ENCODE measurements around the gene CNTNAP3.
"Not testable (repeated sequence)": the region's sequence is repeated elsewhere in the genome, so short reads cannot be mapped to it uniquely, and the experiment has no call there.

CNTNAP3 gene

DNA sequence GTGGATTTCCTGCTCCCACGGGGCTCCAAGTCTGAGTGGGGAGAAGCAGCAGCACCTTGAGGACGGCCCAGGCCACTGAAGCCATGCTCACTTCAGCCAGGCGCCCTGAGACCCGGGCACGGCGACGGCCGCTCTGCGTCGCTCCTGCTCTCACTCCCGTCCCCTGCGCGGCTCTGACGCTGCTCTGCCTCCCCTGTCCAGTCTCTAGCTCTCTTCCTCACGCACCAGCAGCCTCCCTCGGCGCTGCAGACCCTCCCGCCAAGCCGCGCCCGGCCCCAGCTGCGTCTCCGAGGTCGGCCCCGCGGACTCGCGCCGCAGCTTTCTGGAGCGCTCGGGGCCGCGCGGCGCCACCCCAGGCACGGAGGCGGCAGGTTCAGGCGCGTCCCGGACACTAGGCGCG, at the start of gene CNTNAP3:
TSS of gene CNTNAP3 (minus strand) at position 188 of the 400 bp plus-strand sequence. CDS start at position 85, 103 bp downstream.
- DNase-seq = not testable (repeated sequence)

DNA sequence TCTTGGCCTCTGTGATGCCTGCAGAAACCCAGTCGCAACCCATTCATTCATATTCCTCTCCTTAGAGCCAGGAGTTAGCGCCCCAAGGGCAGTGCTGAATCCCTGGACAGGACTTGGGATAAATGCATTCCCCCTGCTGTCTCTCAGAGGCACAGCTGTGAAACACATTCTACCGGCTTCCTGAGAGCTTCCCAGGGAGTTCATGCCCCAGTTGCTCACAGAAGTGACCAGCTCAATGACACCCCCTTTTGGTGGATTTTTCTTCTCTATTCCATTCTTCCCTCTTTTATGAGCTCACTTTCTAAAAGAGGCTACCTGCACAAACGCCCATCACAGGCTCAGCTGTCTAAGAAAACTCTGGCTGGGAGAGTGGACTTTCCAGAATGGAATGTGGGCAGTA, 8.0 kb downstream of the CNTNAP3 start:
- not testable (repeated sequence) for DNase-seq

DNA sequence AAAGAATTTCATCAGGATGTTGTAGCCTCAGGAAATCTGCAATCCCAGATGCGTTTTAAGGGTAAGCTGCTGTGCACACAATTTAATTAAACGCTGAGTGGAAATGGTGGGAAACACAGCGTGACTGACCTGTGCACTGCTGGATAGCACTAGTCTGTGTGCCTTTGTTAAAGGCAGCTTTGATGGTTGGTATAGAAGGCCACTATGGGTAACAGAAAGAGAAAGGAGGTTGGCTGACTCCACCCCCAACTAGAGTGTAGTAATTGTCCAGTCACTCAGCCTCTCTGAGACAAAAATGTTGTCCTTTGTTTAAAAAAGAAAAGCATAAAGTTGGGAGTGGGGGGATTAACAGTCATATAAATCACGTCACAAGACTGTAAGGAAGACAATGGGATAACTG, 45.5 kb downstream of the CNTNAP3 start:
- not testable (repeated sequence) for DNase-seq

DNA sequence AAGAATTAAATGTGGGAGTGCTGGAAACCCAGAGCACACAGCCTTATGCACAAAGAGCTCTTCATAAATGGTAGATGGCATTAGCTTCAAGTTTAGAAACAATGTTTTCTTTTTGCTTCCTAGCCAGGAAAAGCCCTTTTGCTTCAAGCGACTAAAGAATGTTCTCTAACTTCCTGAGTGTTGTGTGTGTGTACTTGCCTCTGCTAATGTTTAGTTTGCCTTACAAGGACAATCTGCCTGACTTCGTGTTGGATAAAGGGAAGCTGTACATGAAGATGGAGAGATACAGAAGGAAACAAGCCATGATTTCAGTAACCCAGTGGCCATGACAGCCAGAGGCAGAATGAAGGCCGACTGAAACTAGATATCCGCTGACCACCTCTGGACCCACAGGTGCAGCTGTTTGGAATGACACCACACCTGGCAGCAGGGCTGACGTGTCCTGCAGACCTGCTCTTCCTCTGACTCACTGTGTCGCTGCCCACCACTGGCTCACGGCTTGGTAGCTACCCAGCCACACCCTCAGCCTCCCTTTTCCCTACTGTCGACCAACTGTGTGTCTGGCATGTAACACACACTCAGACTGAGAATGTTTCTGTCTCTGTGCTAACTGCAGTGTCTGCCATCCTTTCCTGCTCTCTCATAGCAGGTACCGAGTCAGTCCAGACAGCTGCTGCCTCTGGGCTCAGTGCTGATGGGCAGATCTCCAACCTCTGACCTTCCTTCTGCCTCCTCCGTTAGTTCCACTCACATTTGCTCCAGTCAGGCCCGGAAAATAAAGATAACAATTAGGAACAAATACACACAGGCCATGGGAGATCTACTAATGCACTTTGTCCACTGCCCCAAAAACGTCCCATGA, 55.6 kb downstream of the CNTNAP3 start:
- not testable (repeated sequence) for DNase-seq

DNA sequence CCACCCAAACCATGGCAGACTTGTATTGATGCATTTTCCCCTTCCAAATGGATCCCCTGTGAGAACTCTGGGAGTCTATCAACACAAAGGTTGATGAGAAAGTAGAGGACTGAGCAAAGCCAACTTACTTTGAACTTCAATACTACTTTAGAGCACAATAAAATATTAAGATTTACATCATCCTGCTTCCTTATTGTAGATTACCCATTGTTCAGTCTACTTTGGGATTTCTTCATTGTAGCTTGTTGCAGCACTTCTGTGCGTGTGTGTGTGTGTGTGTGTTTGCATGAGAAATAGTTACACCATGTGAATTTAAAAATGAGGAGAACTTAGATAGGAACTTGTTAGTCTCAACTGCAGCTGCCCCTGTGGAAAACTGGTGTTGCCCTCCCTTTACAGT, 72.0 kb downstream of the CNTNAP3 start:
- not testable (repeated sequence) for DNase-seq

DNA sequence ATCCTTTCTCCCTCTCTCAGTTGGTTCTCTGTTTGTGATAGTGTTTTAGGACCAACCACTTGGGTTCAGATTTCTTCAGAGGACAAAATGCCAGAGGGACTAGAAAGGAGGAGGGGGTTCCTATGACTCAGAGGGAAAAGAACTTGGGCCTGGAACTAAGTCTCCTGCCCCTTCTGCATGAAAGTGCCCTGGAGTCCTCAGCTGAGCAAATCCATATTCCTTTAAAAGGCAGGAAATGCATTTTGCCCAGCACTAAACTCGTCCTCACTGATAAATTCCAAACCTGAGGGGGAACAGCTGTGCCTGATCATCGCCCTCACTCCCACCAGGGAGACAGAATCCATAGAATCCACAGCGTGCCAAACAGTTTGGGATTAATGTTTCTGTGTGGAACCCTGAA, 78.2 kb downstream of the CNTNAP3 start:
- DNase-seq = not testable (repeated sequence)

DNA sequence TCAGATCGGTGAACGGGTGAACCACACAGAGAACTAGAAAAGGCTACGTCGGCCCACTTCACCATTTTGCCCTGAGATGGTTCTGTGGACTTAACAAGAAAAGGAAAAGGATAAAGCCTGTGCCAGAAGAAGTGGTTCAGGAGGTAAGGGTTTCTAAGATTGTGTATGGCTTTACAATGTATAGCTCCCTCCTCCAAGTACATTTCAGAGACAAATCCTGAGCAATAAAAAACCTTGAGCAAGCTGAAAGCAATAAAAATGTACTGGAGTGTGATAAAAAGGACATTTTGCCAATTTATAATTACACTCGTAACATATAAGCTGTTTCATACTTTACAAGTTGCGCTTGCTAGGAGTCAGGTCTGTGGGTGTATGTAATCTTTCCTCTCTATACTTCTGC, 81.3 kb downstream of the CNTNAP3 start:
- DNase-seq = not testable (repeated sequence)

DNA sequence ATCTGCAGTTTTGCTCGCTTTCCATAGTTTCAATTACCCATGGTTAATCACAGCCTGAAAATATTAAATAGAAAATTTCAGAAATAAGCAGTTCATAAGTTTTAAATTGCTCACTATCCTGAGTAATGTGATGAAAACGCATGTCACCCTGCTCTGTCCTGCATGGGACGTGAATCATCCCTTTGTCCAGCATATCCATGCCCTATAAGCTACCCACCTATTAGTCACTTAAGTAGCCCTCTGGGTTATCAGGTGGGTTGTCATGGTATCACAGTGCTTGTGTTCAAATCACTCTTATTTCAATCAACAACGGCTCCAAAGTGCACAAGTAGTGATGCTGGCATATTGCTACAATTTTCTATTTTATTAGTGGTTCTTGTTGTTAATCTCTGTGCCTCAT, 82.1 kb downstream of the CNTNAP3 start:
- not testable (repeated sequence) for DNase-seq

DNA sequence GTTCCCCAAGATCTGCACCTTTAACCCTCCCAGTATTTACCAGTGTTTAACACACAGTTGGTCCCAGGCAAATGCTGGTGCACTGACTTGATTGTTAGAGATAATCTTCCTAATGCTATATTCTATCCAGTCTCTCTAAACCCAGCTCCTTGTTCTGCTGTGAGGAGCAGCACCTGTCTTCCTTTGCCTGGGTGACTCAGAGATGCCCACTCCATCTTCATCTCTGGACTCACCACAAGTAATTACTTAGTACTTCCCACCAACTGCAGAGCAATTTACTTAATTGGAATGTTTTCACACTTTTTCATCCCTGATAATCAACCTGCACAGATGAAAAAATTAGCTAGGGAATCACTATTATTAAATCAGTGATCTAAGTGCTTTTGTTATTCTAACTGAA, 87.6 kb downstream of the CNTNAP3 start:
- DNase-seq = not testable (repeated sequence)

DNA sequence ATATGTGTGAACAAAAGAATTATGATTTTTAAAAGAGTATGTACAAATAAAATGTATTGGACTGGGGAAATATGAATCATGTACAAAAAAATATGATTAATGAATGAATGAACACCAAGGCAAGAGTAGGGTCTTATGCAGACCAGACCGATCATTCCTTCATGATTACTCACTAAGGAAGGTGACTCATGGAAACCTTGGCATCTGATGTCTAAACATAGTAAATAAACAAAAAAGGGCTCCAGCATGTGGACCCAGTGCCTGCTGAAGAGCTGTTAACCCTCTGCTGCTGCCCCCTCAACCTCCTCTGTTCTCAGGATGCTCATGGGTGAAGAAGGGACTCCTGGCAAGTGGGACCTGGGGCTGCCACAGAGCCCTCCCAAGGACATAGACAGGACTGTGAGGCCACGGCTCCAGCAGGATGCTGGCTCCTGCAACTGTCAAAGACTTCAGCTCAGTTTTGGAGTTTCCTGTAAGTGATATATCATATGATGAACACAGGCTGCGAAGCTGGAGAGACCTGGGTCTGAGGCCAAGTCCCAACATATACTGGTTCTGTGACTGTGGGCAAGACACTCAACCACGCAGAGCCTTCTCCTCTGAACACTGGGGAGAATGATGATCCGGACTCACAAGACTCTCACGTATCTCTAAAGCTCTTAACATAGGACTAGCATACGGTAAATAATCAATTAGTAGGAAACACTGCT, 89.8 kb downstream of the CNTNAP3 start:
- not testable (repeated sequence) for DNase-seq

DNA sequence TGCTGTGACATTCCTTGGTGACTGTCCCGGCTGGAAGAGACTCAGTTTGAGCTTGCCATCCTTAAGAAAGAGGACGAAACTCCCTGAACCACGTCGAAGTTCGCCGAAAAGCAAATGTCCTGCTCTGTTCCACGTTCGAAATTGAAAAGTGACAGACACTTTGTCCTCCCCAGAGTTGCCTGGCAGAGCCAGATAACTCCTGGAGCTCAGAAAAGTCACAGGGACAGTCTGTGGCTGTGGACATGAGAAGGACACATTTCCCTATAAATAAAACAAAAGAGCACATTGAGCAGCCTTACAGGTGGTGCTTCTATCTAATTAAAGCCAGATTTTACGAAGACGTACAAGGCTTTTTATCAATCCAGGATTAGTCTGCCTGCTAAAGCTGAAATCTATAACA, 116.6 kb downstream of the CNTNAP3 start:
- not testable (repeated sequence) for DNase-seq

DNA sequence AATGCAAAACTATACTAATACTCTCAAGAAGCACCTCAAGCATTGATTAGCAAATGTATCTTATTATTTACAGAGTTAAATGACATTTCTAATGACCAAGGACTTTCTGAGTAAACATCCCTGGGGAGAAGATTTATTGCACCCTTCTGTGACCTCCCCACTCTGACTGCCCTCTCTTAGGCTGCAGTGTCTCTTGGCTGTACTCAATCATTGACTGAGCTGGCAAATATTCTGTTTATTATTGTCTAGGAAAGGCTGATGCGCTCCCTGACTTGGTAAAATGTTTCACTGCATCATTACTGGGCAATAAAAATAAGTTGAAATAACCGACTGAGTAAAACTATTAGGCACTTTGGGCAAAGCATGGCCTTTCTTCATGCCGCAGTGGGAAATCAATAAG, 130.3 kb downstream of the CNTNAP3 start:
- not testable (repeated sequence) for DNase-seq

DNA sequence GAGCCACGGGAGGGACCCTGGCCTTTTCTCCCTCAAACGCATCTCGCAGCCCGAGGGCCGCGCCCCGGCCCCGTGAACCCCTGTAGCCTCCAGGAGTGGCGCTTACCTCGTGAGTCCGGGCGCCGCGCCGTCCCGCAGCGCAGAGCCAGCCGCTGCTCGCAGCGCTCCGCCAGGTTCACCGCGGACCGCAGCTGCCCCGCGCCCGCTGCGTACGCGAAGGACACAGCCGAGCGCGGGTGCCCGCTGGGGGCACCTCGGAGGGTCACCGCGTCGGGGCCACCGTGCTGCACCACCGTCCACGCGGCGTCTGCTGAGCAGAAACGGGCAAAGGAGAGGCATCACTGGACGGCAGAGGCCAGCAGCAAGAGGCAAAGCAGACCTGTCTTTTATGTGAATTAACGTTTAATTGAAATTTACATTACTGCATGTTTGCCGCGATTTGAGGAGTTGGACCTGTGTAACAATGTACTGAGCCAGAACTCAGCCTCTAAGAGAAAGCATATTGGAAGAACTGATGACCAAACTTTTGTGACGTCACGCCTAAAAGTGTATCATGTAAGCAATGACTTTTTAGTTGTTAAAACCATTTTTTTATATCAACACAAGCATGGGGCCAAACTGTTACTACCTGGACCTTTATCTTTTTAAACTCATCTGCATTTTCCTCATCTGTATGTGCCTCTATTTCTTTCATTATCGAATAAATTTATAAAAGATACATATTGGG, 155.0 kb downstream of the CNTNAP3 start:
- DNase-seq = not testable (repeated sequence)

DNA sequence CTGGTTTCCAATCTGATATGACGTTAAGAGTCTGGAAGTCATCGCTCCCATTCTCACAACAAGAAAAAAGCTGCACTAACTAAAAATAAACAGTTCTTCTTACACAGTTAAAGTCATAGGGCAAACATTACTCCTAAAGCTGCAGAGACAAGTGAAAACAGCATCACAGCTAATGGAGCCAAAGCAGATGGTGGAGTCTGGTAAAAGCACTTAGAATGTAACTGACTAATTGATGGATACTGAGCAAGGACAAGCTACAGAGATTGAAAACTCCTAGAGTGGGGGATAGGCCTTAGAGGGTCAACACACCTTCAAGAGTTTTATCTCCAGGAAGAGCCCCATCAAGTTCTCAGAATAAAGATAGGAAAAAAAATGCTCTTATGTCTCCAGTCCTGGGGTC, 166.6 kb downstream of the CNTNAP3 start:
- DNase-seq = not testable (repeated sequence)

DNA sequence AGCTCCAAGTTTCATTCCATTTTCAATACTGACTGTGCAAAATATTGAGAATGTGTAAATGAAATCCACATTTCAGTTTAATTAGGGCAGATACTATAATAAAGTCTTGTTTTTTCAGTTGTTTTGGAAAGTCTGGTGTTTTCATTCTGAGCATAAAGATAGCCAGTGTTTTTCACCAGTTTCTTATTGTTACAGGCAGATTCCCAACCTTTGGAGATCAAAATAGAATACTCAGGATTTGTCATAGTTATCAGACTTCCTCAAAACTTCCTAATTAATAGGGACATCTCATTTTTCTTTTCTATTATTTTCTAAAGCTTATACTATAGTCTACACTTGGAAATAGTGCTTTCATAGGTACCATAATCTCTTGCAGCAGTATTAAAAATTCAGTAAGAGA, 176.2 kb downstream of the CNTNAP3 start:
- DNase-seq = not testable (repeated sequence)

DNA sequence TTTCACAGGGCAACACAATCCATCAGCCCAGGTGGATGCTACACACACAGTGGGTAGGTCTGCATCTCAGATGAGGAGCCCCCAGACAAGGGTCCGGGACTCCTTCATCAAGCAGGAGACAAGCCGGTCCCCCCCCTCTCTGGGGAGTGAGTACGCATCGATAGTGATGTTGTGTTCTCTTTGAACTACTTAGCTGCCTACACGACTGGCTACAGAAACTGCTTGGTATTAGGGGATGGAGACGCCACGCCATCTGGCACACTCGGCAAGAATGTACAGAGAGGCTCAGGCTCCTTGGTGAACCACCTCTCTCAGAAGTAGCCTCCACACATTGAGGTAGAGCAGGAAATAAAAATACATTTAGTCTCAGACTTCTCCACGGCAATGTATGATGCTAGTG, 179.8 kb downstream of the CNTNAP3 start:
- DNase-seq = no peak

DNA sequence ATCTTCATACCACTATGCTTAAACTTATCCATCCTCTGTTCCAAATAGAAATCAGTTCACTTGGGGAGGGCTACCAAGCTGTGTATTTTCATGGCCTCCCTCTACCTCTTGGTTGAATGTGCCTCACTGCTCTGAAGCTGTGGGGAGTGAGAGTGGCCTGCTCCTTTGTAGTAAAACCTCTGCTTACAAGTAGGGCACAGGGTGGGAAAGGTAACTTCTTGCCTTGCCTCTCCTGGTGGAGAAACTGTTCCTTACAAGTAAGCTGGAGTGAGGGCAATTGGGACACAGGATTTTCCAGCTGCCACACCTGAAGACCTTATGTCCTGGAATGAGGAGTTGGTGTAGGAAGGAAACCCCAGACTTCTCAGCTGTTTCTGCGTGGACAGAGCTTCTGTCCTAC, 190.8 kb downstream of the CNTNAP3 start:
- DNase-seq = not testable (repeated sequence)

DNA sequence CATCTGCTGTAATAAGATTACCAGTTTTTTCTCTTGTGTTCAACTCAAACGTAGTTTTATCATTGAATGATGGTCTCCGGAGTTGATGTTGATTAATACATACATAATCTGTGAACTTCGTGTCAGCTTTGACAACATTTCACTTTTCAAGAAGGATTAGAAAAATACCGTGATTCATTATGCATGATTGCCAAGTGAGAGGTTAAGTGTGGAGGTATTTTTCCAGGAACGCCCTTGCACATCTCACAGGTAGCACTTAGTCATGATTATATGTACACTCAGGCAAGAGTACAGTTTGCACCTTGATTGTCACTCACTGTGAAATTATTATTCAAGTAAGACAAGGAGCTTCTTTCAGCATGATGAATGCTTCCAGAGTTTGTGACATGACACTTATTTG, 202.7 kb downstream of the CNTNAP3 start:
- not testable (repeated sequence) for DNase-seq

DNA sequence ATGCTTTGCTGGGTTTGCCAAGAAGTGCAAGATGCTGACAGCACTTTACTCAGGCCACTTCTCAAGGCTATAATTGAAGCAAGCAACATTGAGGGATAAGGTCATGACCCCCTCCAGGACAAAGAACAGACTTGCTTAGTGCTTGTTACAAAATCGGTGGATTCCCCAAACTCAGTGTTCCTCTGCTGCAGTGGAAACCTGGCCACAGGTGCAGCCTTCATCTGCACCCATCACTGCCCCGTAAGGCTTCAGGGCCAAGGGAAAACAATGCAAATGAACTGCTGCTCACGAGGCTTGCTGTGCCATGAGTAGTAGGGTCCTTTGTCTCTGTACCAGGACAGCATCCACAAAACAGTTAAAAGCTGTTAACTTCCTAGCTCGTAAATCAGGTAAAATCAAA, 205.4 kb downstream of the CNTNAP3 start:
- not testable (repeated sequence) for DNase-seq

DNA sequence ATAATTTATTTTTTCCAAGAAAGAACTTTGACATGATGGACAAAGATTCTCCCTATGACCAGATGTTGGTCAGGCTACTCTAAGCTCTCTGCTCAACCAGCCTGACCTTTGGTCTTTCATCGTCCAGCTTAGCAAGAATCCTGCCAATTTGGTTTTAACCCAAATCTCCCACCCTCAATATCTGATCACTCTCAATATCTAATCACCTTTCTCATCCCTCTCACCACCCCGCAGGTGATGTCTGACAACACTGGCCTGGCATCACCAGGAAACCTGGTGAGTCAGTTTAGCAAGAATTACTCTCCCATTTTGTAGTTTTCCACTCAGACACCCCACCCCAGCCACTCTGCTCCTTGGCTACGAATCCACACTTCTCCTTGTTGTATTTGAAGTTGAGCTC, 207.9 kb downstream of the CNTNAP3 start:
- not testable (repeated sequence) for DNase-seq

DNA sequence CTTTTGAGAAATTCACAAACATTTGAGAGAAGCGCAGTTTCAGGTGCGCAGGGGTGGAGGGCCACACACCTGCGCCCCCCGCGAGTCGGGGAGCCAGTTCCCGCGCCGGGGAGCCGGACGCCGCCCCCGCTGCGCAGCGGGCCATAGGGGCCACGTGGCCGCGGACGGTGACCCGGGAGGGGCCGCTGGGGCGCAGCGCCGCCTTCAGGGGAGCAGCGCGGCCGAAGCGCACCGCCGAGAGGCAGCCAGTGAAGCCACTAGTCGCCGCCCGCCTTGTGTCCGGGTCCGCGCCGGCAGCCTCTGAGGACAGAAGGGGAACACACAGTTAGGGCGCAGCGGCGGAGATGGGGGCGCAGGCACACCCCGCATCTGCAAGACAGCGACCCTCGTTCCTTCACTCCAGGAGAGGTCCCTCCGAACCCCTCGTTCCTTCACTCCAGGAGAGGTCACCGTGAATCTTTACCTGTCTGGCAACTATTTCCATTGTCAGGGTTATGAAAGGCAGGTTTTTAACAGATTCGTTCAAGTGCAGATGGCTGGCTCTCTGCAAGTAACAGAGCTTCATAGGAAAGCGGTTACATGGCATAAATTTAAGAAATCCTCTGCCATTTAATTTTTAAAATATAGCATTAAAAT, 209.2 kb downstream of the CNTNAP3 start:
- not testable (repeated sequence) for DNase-seq

DNA sequence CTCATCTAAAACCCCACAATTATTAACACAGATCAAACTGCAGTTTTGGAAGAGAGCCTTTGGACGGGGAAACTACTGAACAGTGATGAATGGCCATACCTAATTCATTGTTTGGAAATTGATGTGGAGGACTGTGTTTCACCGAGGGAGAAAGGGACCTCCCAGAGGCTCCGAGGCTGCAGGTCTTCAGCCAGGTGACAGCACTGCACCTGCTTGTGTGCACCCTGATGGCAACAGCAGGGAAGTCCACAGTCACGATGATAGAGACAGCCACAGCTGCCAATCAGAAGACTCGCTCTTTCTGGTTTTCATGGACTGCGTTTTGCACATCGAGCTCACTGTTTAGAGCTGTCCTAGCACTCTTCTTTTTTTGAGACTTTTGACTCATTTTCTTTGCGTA, 214.4 kb downstream of the CNTNAP3 start:
- not testable (repeated sequence) for DNase-seq

DNA sequence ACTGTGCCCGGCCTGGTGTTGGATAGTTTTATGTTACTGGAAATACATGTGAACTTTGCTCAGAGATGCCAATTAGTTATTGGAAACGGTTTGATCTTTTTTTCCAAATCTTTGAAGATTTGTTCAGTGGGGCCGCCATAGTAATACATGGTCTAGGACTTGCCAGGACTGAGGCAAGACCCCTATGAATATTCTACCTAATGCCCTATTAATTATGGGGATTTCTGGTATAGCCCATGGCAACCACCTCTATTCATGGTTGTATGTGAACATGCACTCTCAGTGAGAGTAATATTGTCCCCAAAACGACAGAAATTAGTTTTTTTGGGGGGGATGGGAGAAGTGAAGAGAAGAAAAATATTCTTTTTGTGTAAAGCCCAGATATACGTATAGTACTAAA, 220.3 kb downstream of the CNTNAP3 start:
- DNase-seq = not testable (repeated sequence)
